ENCODE results near the gene ARHGAP25.

Gene ARHGAP25

DNA sequence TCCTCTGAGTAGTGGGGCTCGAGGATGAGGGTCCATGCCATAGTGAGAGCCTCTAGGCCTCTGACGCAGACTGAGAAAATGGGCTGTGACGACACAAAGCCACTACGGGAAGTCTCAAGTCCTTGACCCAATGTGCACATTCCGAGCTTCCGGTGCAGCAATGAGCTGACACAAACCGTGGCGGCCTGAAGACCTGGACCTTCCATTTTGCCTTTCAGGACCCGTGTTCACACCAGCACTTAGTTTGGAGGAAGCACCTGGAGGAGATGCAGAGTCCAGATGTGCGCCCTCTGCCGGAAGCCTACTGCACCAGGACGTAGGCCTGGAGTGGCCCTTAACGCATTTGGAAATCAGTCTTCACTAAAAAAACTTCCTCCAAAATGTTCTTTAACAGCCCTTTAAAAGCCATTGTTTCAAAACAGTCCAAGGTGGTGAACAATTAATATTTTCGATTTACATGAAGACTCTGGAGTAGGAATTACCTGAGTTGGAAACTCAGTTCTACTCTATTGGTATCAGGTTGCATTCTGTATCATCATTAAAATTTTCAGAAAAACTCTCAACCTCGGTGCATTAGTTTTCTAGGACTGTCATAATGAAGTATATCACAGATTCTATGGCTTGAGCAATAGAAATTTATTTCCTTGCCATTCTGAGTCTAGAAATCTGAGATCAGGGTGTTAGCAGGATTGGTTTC lies 102.7 kb downstream of the ARHGAP25 start:
- Histone ChIP-seq H3K4me3 (ENCODE audit: severe bottlenecking) (no peak overlapping the region), H3K4me1 (ENCODE audit: insufficient read depth, poor library complexity, severe bottlenecking) (peaks cover 8% of the 10 kb centered on the region), H3K27ac (ENCODE audit: poor library complexity, severe bottlenecking) (no peak overlapping the region), H3K27me3 (ENCODE audit: insufficient read depth, poor library complexity, severe bottlenecking) (no peaks in the 10 kb centered on the region), H3K9me3 (ENCODE audit: severe bottlenecking) (no peaks in the 10 kb centered on the region), H3K36me3 (ENCODE audit: low read depth) (no peaks in the 10 kb centered on the region)
- TF ChIP-seq, protein P1, sequence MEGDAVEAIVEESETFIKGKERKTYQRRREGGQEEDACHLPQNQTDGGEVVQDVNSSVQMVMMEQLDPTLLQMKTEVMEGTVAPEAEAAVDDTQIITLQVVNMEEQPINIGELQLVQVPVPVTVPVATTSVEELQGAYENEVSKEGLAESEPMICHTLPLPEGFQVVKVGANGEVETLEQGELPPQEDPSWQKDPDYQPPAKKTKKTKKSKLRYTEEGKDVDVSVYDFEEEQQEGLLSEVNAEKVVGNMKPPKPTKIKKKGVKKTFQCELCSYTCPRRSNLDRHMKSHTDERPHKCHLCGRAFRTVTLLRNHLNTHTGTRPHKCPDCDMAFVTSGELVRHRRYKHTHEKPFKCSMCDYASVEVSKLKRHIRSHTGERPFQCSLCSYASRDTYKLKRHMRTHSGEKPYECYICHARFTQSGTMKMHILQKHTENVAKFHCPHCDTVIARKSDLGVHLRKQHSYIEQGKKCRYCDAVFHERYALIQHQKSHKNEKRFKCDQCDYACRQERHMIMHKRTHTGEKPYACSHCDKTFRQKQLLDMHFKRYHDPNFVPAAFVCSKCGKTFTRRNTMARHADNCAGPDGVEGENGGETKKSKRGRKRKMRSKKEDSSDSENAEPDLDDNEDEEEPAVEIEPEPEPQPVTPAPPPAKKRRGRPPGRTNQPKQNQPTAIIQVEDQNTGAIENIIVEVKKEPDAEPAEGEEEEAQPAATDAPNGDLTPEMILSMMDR (IDR thresholded peaks at IDR 0.05; ENCODE audit: poor library complexity, severe bottlenecking), result no peak
- DNase-seq (ENCODE audit: low spot score) (no peak), ATAC-seq (ENCODE audit: low read depth) (0 out of 3 replicates have a peak, but pooled peaks have one; percentile 42)

DNA sequence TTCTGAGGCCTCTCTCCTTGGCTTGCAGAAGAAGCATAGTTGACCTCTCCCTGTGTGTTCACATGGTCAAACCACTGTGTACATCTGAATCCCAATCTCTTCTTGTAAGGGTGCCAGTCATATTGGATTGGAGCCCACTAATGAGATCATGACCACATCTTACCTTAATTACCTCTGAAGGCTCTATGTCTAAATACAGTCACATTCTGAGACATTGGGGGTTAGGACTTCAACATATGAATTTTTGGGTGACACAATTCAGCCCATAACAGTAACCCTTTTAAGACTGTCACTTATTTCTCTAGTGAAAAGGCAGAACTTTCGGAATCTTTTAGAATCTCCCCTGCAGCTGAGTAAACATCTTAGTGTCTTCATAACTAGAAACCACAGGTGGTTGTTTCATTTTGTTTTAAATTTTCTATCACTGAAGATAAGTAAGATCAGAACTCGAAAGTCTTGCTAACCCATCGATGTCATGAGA lies 103.3 kb downstream of the ARHGAP25 start:
- H3K9me3 ChIP-seq (ENCODE audit: severe bottlenecking), result no peaks in the 10 kb centered on the region
- no peaks in the 10 kb centered on the region for H3K36me3 ChIP-seq (ENCODE audit: low read depth)
- ATAC-seq (ENCODE audit: low read depth), result no peak
- TF ChIP-seq, protein P1 (IDR thresholded peaks at IDR 0.05; ENCODE audit: poor library complexity, severe bottlenecking), result no peak
- H3K27ac ChIP-seq (ENCODE audit: poor library complexity, severe bottlenecking), result no peak overlapping the region
- DNase-seq (ENCODE audit: low spot score), result no peak
- H3K4me3 ChIP-seq (ENCODE audit: severe bottlenecking), result no peak overlapping the region
- peaks cover 2% of the 10 kb centered on the region for H3K4me1 ChIP-seq (ENCODE audit: insufficient read depth, poor library complexity, severe bottlenecking)
- no peaks in the 10 kb centered on the region for H3K27me3 ChIP-seq (ENCODE audit: insufficient read depth, poor library complexity, severe bottlenecking)

DNA sequence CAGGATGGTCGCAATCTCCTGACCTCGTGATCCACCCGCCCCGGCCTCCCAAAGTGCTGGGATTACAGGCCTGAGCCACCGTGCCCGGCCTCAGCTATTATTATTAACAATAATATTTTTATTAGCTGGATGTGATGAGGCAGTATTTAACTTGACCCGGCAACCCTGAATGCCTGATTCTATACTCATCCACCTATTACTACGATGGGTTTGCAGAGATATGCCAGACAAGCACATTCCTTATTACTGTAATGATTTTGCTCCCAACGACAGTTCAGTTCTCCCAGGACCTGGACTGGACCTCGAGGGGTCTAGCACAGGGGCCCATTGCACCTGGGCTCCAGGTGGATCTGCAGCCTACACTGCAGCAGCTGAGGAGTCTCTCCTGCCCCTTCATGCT lies 104.0 kb downstream of the ARHGAP25 start:
- H3K27ac ChIP-seq (ENCODE audit: poor library complexity, severe bottlenecking), result no peak overlapping the region
- DNase-seq (ENCODE audit: low spot score), result no peak
- H3K4me3 ChIP-seq (ENCODE audit: severe bottlenecking), result no peak overlapping the region
- H3K9me3 ChIP-seq (ENCODE audit: severe bottlenecking), result no peaks in the 10 kb centered on the region
- no peaks in the 10 kb centered on the region for H3K36me3 ChIP-seq (ENCODE audit: low read depth)
- no peaks in the 10 kb centered on the region for H3K27me3 ChIP-seq (ENCODE audit: insufficient read depth, poor library complexity, severe bottlenecking)
- ATAC-seq (ENCODE audit: low read depth), result no peak
- H3K4me1 ChIP-seq (ENCODE audit: insufficient read depth, poor library complexity, severe bottlenecking), result no peaks in the 10 kb centered on the region
- TF ChIP-seq, protein P1 (IDR thresholded peaks at IDR 0.05; ENCODE audit: poor library complexity, severe bottlenecking), result no peak

DNA sequence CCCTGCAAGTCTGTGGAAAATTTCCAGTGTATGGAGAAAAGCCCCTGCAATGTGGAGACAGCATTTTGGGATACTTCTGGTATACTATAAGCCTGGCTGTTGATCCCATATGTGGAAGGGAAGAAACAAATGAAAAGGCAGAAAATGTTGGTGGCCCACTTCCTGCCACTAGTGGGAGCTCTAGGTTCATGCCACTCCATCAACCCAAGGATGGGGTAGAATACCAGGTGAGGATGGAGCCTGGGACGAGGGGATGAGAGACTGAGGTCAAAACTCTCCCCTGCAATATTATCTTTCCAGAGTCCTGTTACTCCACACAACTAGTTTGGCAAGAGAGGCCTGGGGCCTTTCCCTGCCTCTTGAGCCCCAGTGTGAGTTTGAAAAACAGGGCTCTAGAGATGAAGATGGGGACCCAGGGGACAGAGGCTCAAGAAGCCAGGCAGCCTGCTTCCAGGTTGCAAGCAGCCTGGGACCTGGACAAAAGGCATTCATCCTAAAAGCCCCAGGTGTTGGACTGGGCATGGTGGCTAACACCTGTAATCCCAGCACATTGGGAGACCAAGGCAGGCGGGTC lies 104.7 kb downstream of the ARHGAP25 start:
- DNase-seq (ENCODE audit: low spot score) (no peak), ATAC-seq (ENCODE audit: low read depth) (no peak)
- Histone ChIP-seq H3K27me3 (ENCODE audit: insufficient read depth, poor library complexity, severe bottlenecking) (no peaks in the 10 kb centered on the region), H3K9me3 (ENCODE audit: severe bottlenecking) (no peaks in the 10 kb centered on the region), H3K4me1 (ENCODE audit: insufficient read depth, poor library complexity, severe bottlenecking) (no peaks in the 10 kb centered on the region), H3K4me3 (ENCODE audit: severe bottlenecking) (no peak overlapping the region), H3K27ac (ENCODE audit: poor library complexity, severe bottlenecking) (no peak overlapping the region), H3K36me3 (ENCODE audit: low read depth) (no peaks in the 10 kb centered on the region)
- TF ChIP-seq, protein P1 (IDR thresholded peaks at IDR 0.05; ENCODE audit: poor library complexity, severe bottlenecking), result peak; percentile 79

DNA sequence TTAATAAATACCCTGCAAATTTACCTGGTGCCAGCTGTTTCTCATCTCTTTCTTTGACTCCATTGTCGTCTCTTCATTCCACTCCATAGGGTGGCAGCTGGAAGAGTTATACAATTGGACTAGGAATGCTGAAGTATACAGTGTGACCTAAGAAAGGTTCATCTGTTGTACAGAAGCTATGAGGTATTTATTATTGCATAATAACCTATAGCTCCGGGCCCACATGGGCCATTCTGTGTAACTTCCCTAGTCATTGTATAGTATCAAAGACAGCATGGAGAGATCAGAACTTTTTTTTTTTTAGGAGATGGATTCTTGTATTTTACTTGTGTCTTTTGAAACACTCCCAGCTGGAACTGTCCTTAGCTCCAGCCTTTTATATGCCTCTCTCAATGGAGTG lies 110.4 kb downstream of the ARHGAP25 start:
- ATAC-seq (ENCODE audit: low read depth), result no peak
- H3K9me3 ChIP-seq (ENCODE audit: severe bottlenecking), result no peaks in the 10 kb centered on the region
- no peak for DNase-seq (ENCODE audit: low spot score)
- TF ChIP-seq, protein P1 (IDR thresholded peaks at IDR 0.05; ENCODE audit: poor library complexity, severe bottlenecking), result no peak
- no peaks in the 10 kb centered on the region for H3K36me3 ChIP-seq (ENCODE audit: low read depth)
- H3K4me1 ChIP-seq (ENCODE audit: insufficient read depth, poor library complexity, severe bottlenecking), result no peaks in the 10 kb centered on the region
- H3K4me3 ChIP-seq (ENCODE audit: severe bottlenecking), result no peak overlapping the region
- no peaks in the 10 kb centered on the region for H3K27me3 ChIP-seq (ENCODE audit: insufficient read depth, poor library complexity, severe bottlenecking)
- no peak overlapping the region for H3K27ac ChIP-seq (ENCODE audit: poor library complexity, severe bottlenecking)

Measured in RWPE2 (cell line).